ENCODE data around the gene RETREG3. TPM values are rescaled to one million over a fixed set of nuclear protein-coding genes. Genes with fewer than 3 reads are reported as not detected.
A peak's percentile ranks its signal among the peaks of the same experiment; 100 is the strongest.
"Not testable (repeated sequence)": the region's sequence is repeated elsewhere in the genome, so short reads cannot be mapped to it uniquely, and the experiment has no call there.

The RETREG3 gene
- total RNA-seq, 8 experiments from 2014 or later = 27.1 to 40.2 (median 32.8) TPM

GRCh38 chr17:42563950-42564349 is 45.2 kb downstream of the RETREG3 start:
- in situ Hi-C loops (cut with MboI; ENCODE audit: low pct_unique_long_range_greater_than_20kb in 2 of 9, low sequenced_read_pairs in 9 of 9, unreplicated experiment in 9 of 9) = no loop called here
- no peak for ATAC-seq (replicated peaks in 6 of 8)
- Histone ChIP-seq H3K4me1 (replicated peaks in 1 of 2) (peaks cover 19 to 20% of the 10 kb centered on the region in 2 donors), H3K4me3 (no peak overlapping the region), H3K27ac (no peak overlapping the region)
- 40 to 60% methylated on average over 1 of the region's 9 CpGs; no CpG with 5 or more reads in 8 of the 10 experiments for WGBS, 10 experiments

GRCh38 chr17:42563543-42563942 is 45.6 kb downstream of the RETREG3 start:
- no peak overlapping the region for H3K27ac ChIP-seq
- WGBS, 10 experiments = 13 to 75% (median 38%) methylated on average over 1 of the region's 1 CpG; no CpG with 5 or more reads in 4 of the 10 experiments
- H3K4me3 ChIP-seq = peak overlapping the region in 2 of 5 donors; percentile 55 to 80
- H3K4me1 ChIP-seq (replicated peaks in 1 of 2) = peaks cover 19 to 20% of the 10 kb centered on the region in 2 donors
- in situ Hi-C loops (cut with MboI; ENCODE audit: low pct_unique_long_range_greater_than_20kb in 2 of 9, low sequenced_read_pairs in 9 of 9, unreplicated experiment in 9 of 9) = no loop called here
- no peak for ATAC-seq (replicated peaks in 6 of 8)

- Histone ChIP-seq H3K4me3 (peak overlapping the region; percentile 48 to 85 (median 55)), H3K27ac (peak overlapping the region in 1 of 2 donors; percentile 95), H3K4me1 (replicated peaks in 1 of 2) (peaks cover 16 to 17% of the 10 kb centered on the region in 2 donors)
- no peak for ATAC-seq (replicated peaks in 6 of 8)
- WGBS, 10 experiments = 49 to 100% (median 74%) methylated on average over 2 to 11 of the region's 14 CpGs; no CpG with 5 or more reads in 6 of the 10 experiments
- in situ Hi-C loops (cut with MboI; ENCODE audit: low pct_unique_long_range_greater_than_20kb in 2 of 9, low sequenced_read_pairs in 9 of 9, unreplicated experiment in 9 of 9) = no loop called here
Measured at GRCh38 chr17:42563143-42563509, 46.0 kb downstream of the RETREG3 start.

- in situ Hi-C loops (cut with MboI; ENCODE audit: low pct_unique_long_range_greater_than_20kb in 2 of 9, low sequenced_read_pairs in 9 of 9, unreplicated experiment in 9 of 9) = no loop called here
- peak overlapping the region; percentile 79 to 95 for H3K27ac ChIP-seq
- peak; percentile 1 to 70 (median 6) for ATAC-seq (replicated peaks in 6 of 8)
- peaks cover 10 to 12% of the 10 kb centered on the region in 2 donors for H3K4me1 ChIP-seq (replicated peaks in 1 of 2)
- WGBS, 10 experiments = 0 to 52% (median 19%) methylated on average over 3 to 6 of the region's 48 CpGs; no CpG with 5 or more reads in 5 of the 10 experiments
- H3K4me3 ChIP-seq = peak overlapping the region; percentile 48 to 85 (median 55)
Measured at GRCh38 chr17:42562388-42563142, 46.6 kb downstream of the RETREG3 start.

- Histone ChIP-seq H3K4me3 (peak within 1 kb of the TSS; percentile 48 to 85 (median 55)), H3K27ac (peak within 1 kb of the TSS; percentile 79 to 95), H3K4me1 (replicated peaks in 1 of 2) (peaks cover 10 to 12% of the 10 kb centered on the region in 2 donors)
- peak; percentile 71 to 82 (median 76) for ATAC-seq (replicated peaks in 6 of 8)
- in situ Hi-C loops (cut with MboI; ENCODE audit: low pct_unique_long_range_greater_than_20kb in 2 of 9, low sequenced_read_pairs in 9 of 9, unreplicated experiment in 9 of 9) = no loop called here
- 0 to 14% (median 0%) methylated on average over 1 to 18 of the region's 26 CpGs; no CpG with 5 or more reads in 4 of the 10 experiments for WGBS, 10 experiments
Measured at GRCh38 chr17:42561897-42562387, 47.2 kb downstream of the RETREG3 start, which contains the start of gene COASY. COASY (plus strand) TSS chr17:42562148; CDS start chr17:42562623, 475 bp downstream.

- H3K27ac ChIP-seq = no peak overlapping the region
Measured at GRCh38 chr17:42560246-42560645, 48.9 kb downstream of the RETREG3 start.

GRCh38 chr17:42559075-42559474 is 50.1 kb downstream of the RETREG3 start:
- Histone ChIP-seq H3K27ac (no peak overlapping the region), H3K4me3 (no peak overlapping the region), H3K4me1 (replicated peaks in 1 of 2) (peaks cover 8 to 11% of the 10 kb centered on the region in 2 donors)
- in situ Hi-C loops (cut with MboI; ENCODE audit: low pct_unique_long_range_greater_than_20kb in 2 of 9, low sequenced_read_pairs in 9 of 9, unreplicated experiment in 9 of 9) = no loop called here
- WGBS, 10 experiments = 75 to 96% (median 84%) methylated on average over 2 to 4 of the region's 6 CpGs; no CpG with 5 or more reads in 4 of the 10 experiments
- no peak for ATAC-seq (replicated peaks in 6 of 8)

More at GRCh38 chr17:42560246-42560645, 48.9 kb downstream of the RETREG3 start:
- no peak for ATAC-seq (replicated peaks in 6 of 8)
- 100% methylated on average over 1 of the region's 3 CpGs; no CpG with 5 or more reads in 9 of the 10 experiments for WGBS, 10 experiments
- H3K4me1 ChIP-seq (replicated peaks in 1 of 2) = peaks cover 8 to 11% of the 10 kb centered on the region in 2 donors
- in situ Hi-C loops (cut with MboI; ENCODE audit: low pct_unique_long_range_greater_than_20kb in 2 of 9, low sequenced_read_pairs in 9 of 9, unreplicated experiment in 9 of 9) = no loop called here
- no peak overlapping the region for H3K4me3 ChIP-seq

- not testable (repeated sequence) for H3K27ac ChIP-seq
Measured at GRCh38 chr17:42555961-42556617, 53.1 kb downstream of the RETREG3 start.

GRCh38 chr17:42555122-42555622 is 54.0 kb downstream of the RETREG3 start:
- peaks cover 15% of the 10 kb centered on the region in 2 donors for H3K4me1 ChIP-seq (replicated peaks in 1 of 2)
- ATAC-seq (replicated peaks in 6 of 8) = peak in 7 of 8 experiments; percentile 3 to 41 (median 20)
- H3K27ac ChIP-seq = peak overlapping the region; percentile 83 to 85
- in situ Hi-C loops (cut with MboI; ENCODE audit: low pct_unique_long_range_greater_than_20kb in 2 of 9, low sequenced_read_pairs in 9 of 9, unreplicated experiment in 9 of 9) = no loop called here
- WGBS, 10 experiments = 0 to 100% (median 33%) methylated on average over 1 to 4 of the region's 4 CpGs; no CpG with 5 or more reads in 3 of the 10 experiments
- peak overlapping the region; percentile 46 to 55 (median 51) for H3K4me3 ChIP-seq

More at GRCh38 chr17:42555961-42556617, 53.1 kb downstream of the RETREG3 start:
- H3K4me3 ChIP-seq; in situ Hi-C loops (cut with MboI; ENCODE audit: low pct_unique_long_range_greater_than_20kb in 2 of 9, low sequenced_read_pairs in 9 of 9, unreplicated experiment in 9 of 9): not testable (repeated sequence)
- 67 to 100% methylated on average over 1 of the region's 5 CpGs; no CpG with 5 or more reads in 8 of the 10 experiments for WGBS, 10 experiments
- peaks cover 15% of the 10 kb centered on the region in 2 donors for H3K4me1 ChIP-seq (replicated peaks in 1 of 2)
- ATAC-seq (replicated peaks in 6 of 8) = peak in 2 of 8 experiments; percentile 7 to 29

GRCh38 chr17:42554250-42555121 is 54.7 kb downstream of the RETREG3 start:
- H3K27ac ChIP-seq = peak overlapping the region; percentile 83 to 85
- peak overlapping the region; percentile 46 to 55 (median 51) for H3K4me3 ChIP-seq
- peak; percentile 85 to 93 (median 90) for ATAC-seq (replicated peaks in 6 of 8)
- in situ Hi-C loops (cut with MboI; ENCODE audit: low pct_unique_long_range_greater_than_20kb in 2 of 9, low sequenced_read_pairs in 9 of 9, unreplicated experiment in 9 of 9) = no loop called here
- peaks cover 15% of the 10 kb centered on the region in 2 donors for H3K4me1 ChIP-seq (replicated peaks in 1 of 2)
- 0 to 2% (median 0%) methylated on average over 1 to 20 of the region's 82 CpGs; no CpG with 5 or more reads in 5 of the 10 experiments for WGBS, 10 experiments

- ATAC-seq (replicated peaks in 6 of 8) = no peak
- H3K27ac ChIP-seq = peak overlapping the region; percentile 83 to 85
Measured at GRCh38 chr17:42553866-42554249, 55.3 kb downstream of the RETREG3 start.

More at GRCh38 chr17:42553866-42554249, 55.3 kb downstream of the RETREG3 start:
- peaks cover 20% of the 10 kb centered on the region in 2 donors for H3K4me1 ChIP-seq (replicated peaks in 1 of 2)
- WGBS, 10 experiments = 25 to 78% (median 40%) methylated on average over 2 to 7 of the region's 16 CpGs; no CpG with 5 or more reads in 6 of the 10 experiments
- peak overlapping the region; percentile 46 to 55 (median 51) for H3K4me3 ChIP-seq
- in situ Hi-C loops (cut with MboI; ENCODE audit: low pct_unique_long_range_greater_than_20kb in 2 of 9, low sequenced_read_pairs in 9 of 9, unreplicated experiment in 9 of 9) = no loop called here
